Heart left ventricle (tissue), 16 donors: ENCODE data around the gene VKORC1. TPM values are rescaled to one million over a fixed set of nuclear protein-coding genes. Genes with fewer than 3 reads are reported as not detected.

Experiments used
- ATAC-seq, 4 donors: fragments of 200-7000 bp; cut with Tn5 transposase; one replicate each; pipeline ENCODE4 v1.9.1; 2020 to 2022; ENCODE audit warnings: moderate library complexity in 4 of 4, mild to moderate bottlenecking in 3 of 4, moderate number of reproducible peaks in 1 of 4
- DNase-seq, 5 donors: peaks; one replicate each; pipeline ENCODE4 v3.0.0-alpha.2; 2020
- H3K27ac ChIP-seq, 12 donors: fragments of 200-600 bp; sonication (generic) in 4 of 12; one replicate each; pipeline versions ENCODE4 v1.5.0 to v1.8.0; 2016 to 2022; ENCODE audit warnings: mild to moderate bottlenecking in 2 of 12
- H3K27me3 ChIP-seq, 9 donors: fragments of 200-600 bp; sonication (generic) in 2 of 9; one replicate each; pipeline versions ENCODE4 v1.5.1 to v1.8.0; 2016 to 2022; ENCODE audit warnings: mild to moderate bottlenecking in 3 of 9
- H3K36me3 ChIP-seq, 9 donors: fragments of 200-600 bp; sonication (generic) in 2 of 9; one replicate each; pipeline versions ENCODE4 v1.5.0 to v1.8.0; 2018 to 2022; ENCODE audit warnings: mild to moderate bottlenecking in 2 of 9
- H3K4me1 ChIP-seq, 12 donors: fragments of 200-600 bp; sonication (generic) in 4 of 12; one replicate each; pipeline versions ENCODE4 v1.5.0 to v1.8.0; 2016 to 2022; ENCODE audit warnings: mild to moderate bottlenecking in 3 of 12
- H3K4me3 ChIP-seq, 12 donors: fragments of 200-600 bp; sonication (generic) in 4 of 12; one replicate each; pipeline versions ENCODE4 v1.5.0 to v1.8.0; 2017 to 2022; ENCODE audit warnings: mild to moderate bottlenecking in 9 of 12, moderate library complexity in 4 of 12
- H3K9me3 ChIP-seq, 12 donors: fragments of 200-600 bp; sonication (generic) in 4 of 12; one replicate each; pipeline versions ENCODE4 v1.5.0 to v1.8.0; 2016 to 2022; ENCODE audit warnings: mild to moderate bottlenecking in 1 of 12
- POLR2A ChIP-seq, 2 donors: fragments of 450-650 bp; IDR thresholded peaks; one replicate each; pipeline ENCODE4 v1.6.1; 2017; ENCODE audit warnings: antibody characterized with exemption in 2 of 2, mild to moderate bottlenecking in 2 of 2, moderate library complexity in 2 of 2
- whole genome bisulfite sequencing, 4 donors: extraction: QIAGEN DNeasy Blood & Tissue Kit in 2 of 4; methylation state at CpG; one replicate each; pipeline versions ENCODE4 v1.1.5 to v1.1.7; 2013 to 2018; 5-methylcytosine and 5-hydroxymethylcytosine counted together
- intact Hi-C, 10 donors: fragments of 100-400 bp; cut with DNase I; formaldehyde crosslinking; loops; one replicate each; pipeline versions ENCODE4 v1.11.1 to v1.14.2; 2022
- polyA plus RNA-seq, 2 donors: library from polyadenylated mRNA; stranded (reverse); fragments of 200-250 nt; gene quantifications; one replicate each; pipeline ENCODE4 v1.2.3, GENCODE V29; 2013
- total RNA-seq, 9 donors: library from RNA; depleted of rRNA in 2 of 9; stranded (reverse); fragments of >200 nt in 2 of 9; fragmentation: NEBNext Ultra II Directional in 3 of 9; extraction: Animal tissue kit (Norgen Biotek cat#: 25700) in 3 of 9; gene quantifications; one replicate each; pipeline versions ENCODE4 v1.1.0 to v1.2.4, GENCODE V29; 2016 to 2023
- TF ChIP-seq, protein P1 (sequence below), 12 donors: fragments of 200-600 bp; sonication (generic) in 4 of 12; IDR thresholded peaks; one replicate each; pipeline versions ENCODE4 v1.5.0 to v1.8.0; 2018 to 2022; ENCODE audit warnings: antibody characterized with exemption in 12 of 12, mild to moderate bottlenecking in 5 of 12
- donor health status: ischemic (EF 13 %, LVEDD 7.1; RV severe dilation, severe dysfunction).
- donor health status: healthy with polysubstance abuse.
- donor health status: DM: no; HTN: yes; CAD: no.
- donor health status: DM: no; HTN: no; CAD: no.
- donor health status: ischemic (EF 25% LVEDD 6.9; RV normal size, moderate dysfunction).
- donor health status: ischemic (EF 25% LVEDD 5.7; RV mildly dilated, moderate dysfunction).
- donor health status: healthy.
- donor health status: DM: yes; HTN: yes; CAD: no.
- donor health status: ischemic (EF 35%, LVEDD 5.7; RV mildly dilated, moderate dysfunction).
- donor health status: nonischemic (EF 11% LVEDD 7.7; RV severe dilation, severe dysfunction).
- donor health status: DM: yes; HTN: yes; CAD: no.
- donor health status: PGD.
- donor health status: ischemic (EF 29% LVEDD 5.4; RV normal size, mild dysfunction).
- donor health status: nonischemic (EF 23%, LVEDD 6.1; RV moderate dilation, normal function).

The VKORC1 gene
- total and polyA plus RNA-seq, 11 donors = 25.9 to 134 (median 42.0) TPM

DNA sequence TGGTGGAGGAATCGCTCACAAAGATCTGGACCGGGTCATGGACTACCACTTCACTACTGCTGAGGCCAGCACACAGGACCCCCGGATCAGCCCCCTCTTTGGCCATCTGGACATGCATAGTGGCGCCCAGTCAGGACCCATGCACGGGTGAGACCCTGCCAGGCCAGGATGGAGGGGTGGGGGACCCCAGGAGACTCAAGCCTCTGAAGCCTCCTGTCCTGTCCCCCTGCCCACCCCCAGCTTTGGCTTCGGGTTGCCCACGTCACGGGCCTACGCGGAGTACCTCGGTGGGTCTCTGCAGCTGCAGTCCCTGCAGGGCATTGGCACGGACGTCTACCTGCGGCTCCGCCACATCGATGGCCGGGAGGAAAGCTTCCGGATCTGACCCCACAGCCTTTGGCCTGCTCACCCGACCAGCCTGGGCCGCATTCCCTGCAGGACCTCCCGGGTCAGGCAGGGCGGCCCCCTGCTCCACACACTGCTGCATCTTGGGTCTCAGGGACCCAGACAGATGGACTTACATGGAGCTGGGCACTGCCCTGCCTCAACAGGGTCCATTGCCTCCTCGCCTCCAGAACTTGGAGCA is 17.4 kb upstream of the VKORC1 start:
- Histone ChIP-seq H3K4me3 (no peak overlapping the region), H3K27ac (peak overlapping the region; percentile 67 to 96 (median 82)), H3K9me3 (no peaks in the 10 kb centered on the region), H3K27me3 (no peaks in the 10 kb centered on the region), H3K36me3 (peaks cover 0 to 40% (median 32%) of the 10 kb centered on the region in 9 donors), H3K4me1 (peaks cover 4 to 62% (median 32%) of the 10 kb centered on the region in 12 donors)
- ATAC-seq (no peak), DNase-seq (no peak)
- no peak for TF ChIP-seq POLR2A (IDR thresholded peaks at IDR 0.05)
- intact Hi-C loops = loop anchor here in 2 of 10 donors (10.0 kb wide), 1 partner anchor 333 kb away; the partner anchor contains the start of gene ZNF843 (in 2 of the 2)
- WGBS, 4 donors = 84 to 96% (median 94%) methylated on average over 4 to 23 of the region's 23 CpGs

DNA sequence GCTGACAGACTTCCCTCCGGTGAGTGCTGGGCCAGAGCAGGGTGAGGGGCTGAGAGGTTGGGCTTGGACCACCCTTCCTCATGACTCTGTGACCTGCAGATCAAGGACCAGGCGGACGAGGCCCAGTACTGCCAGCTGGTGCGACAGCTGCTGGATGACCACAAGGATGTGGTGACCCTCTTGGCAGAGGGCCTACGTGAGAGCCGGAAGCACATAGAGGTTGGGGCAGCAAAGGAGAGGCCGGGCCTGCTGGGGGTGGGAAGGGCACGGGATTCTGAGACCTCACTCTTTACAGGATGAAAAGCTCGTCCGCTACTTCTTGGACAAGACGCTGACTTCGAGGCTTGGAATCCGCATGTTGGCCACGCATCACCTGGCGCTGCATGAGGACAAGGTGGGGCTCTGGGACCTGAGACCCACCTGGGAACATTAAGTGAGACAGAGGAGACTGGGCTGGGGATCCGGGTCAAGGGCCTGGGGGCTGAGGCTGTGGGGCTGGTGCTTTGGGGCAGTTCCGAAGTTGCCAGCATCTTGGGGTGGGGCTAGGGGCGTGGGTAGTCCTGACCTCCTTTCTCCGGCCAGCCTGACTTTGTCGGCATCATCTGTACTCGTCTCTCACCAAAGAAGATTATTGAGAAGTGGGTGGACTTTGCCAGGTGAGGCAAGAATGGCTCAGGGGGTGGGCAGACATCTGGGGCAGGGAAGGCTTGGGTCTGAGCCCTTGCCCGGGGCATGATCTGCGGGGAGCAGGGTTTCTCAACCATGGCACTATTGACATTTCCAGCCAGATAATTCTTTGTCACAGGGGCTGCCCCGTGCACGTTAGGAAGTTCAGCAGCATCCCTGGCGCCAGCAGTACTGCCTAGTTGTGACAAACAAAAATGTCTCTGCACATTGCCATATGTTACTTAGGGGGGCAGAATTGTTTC is 15.8 kb upstream of the VKORC1 start:
- WGBS, 4 donors = 87 to 90% (median 90%) methylated on average over 26 of the region's 26 CpGs
- Histone ChIP-seq H3K4me3 (no peak overlapping the region), H3K27me3 (no peaks in the 10 kb centered on the region), H3K36me3 (peaks cover 0 to 40% (median 32%) of the 10 kb centered on the region in 9 donors), H3K9me3 (no peaks in the 10 kb centered on the region), H3K27ac (no peak overlapping the region), H3K4me1 (peaks cover 4 to 65% (median 35%) of the 10 kb centered on the region in 12 donors)
- ATAC-seq (no peak), DNase-seq (no peak)
- intact Hi-C loops = loop anchor here in 2 of 10 donors (10.0 kb wide), 1 partner anchor 334 kb away; the partner anchor contains the start of gene ZNF843 (in 2 of the 2)
- TF ChIP-seq POLR2A (IDR thresholded peaks at IDR 0.05) = no peak
- TF ChIP-seq, protein P1, sequence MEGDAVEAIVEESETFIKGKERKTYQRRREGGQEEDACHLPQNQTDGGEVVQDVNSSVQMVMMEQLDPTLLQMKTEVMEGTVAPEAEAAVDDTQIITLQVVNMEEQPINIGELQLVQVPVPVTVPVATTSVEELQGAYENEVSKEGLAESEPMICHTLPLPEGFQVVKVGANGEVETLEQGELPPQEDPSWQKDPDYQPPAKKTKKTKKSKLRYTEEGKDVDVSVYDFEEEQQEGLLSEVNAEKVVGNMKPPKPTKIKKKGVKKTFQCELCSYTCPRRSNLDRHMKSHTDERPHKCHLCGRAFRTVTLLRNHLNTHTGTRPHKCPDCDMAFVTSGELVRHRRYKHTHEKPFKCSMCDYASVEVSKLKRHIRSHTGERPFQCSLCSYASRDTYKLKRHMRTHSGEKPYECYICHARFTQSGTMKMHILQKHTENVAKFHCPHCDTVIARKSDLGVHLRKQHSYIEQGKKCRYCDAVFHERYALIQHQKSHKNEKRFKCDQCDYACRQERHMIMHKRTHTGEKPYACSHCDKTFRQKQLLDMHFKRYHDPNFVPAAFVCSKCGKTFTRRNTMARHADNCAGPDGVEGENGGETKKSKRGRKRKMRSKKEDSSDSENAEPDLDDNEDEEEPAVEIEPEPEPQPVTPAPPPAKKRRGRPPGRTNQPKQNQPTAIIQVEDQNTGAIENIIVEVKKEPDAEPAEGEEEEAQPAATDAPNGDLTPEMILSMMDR (IDR thresholded peaks at IDR 0.05) = no peak

DNA sequence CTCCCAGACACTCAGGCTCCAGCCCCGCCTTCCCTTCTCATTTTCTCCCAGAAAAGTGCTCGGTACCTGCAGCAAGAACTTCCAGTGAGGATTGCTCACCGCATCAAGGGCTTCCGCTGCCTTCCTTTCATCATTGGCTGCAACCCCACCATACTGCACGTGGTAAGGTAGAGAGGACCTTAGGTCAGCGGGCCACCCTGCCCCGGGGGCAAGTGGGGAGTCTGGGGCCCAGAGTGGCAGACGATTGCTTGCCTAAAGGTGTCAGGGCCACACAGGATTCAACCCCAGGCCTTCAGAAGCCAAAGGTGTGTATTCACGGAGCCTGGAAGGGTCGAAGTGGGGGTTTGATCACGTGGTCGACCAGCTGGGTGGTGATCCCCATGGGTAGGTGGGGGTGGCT is 15.0 kb upstream of the VKORC1 start:
- H3K4me1 ChIP-seq = peaks cover 4 to 60% (median 35%) of the 10 kb centered on the region in 12 donors
- no peaks in the 10 kb centered on the region for H3K27me3 ChIP-seq
- H3K4me3 ChIP-seq = peak overlapping the region in 3 of 12 donors; percentile 67 to 94 (median 89)
- H3K27ac ChIP-seq = peak overlapping the region in 1 of 12 donors; percentile 6
- peaks cover 0 to 40% (median 32%) of the 10 kb centered on the region in 9 donors for H3K36me3 ChIP-seq
- 91 to 94% (median 93%) methylated on average over 12 of the region's 12 CpGs for WGBS, 4 donors
- no peak for DNase-seq
- intact Hi-C loops = loop anchor here in 5 of 10 donors (2.0 to 10.0 kb wide), 3 partner anchors 33 to 335 kb away; partner anchors contain the start of gene ZNF843 (in 2 of the 5)
- no peak for TF ChIP-seq POLR2A (IDR thresholded peaks at IDR 0.05)
- TF ChIP-seq, protein P1 (IDR thresholded peaks at IDR 0.05) = no peak
- no peaks in the 10 kb centered on the region for H3K9me3 ChIP-seq
- ATAC-seq = no peak

DNA sequence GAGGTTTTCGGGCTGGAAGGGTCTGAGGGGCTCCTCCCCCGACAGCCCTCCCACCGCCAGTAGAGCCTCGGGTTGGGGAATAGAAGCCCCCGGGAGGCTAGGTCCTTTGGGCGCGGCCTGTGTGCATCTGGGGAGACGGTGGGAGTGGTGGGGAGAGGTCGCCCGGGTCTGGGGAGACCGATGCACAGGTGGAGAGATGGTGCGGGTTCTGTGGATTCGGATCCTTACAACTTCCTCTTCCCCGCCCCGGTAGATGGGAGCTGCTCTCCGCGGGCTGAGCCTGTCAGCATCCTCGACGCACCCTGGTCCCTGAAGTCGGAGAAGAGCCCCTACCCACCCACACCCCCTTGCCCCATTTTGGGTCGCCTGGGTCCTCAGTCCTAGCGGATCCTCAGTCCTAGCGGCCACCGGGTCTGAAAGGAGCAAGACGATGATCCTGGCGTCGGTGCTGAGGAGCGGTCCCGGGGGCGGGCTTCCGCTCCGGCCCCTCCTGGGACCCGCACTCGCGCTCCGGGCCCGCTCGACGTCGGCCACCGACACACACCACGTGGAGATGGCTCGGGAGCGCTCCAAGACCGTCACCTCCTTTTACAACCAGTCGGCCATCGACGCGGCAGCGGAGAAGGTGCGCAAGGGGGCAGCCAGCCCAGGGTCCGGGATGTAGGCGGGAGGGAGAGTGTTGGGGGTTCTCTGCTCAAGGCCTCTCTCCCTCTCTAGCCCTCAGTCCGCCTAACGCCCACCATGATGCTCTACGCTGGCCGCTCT is 14.4 kb upstream of the VKORC1 start:
- H3K27ac ChIP-seq = peak overlapping the region; percentile 63 to 99 (median 93)
- intact Hi-C loops = loop anchor here in 4 of 10 donors (2.0 to 5.0 kb wide), 2 partner anchors 33 to 34 kb away; no protein-coding TSS in a partner anchor
- no peak for DNase-seq
- no peaks in the 10 kb centered on the region for H3K9me3 ChIP-seq
- no peak for TF ChIP-seq POLR2A (IDR thresholded peaks at IDR 0.05)
- TF ChIP-seq, protein P1 (IDR thresholded peaks at IDR 0.05) = no peak
- ATAC-seq = no peak
- H3K36me3 ChIP-seq = peaks cover 0 to 40% (median 32%) of the 10 kb centered on the region in 9 donors
- peak overlapping the region; percentile 67 to 100 (median 93) for H3K4me3 ChIP-seq
- 38 to 58% (median 43%) methylated on average over 28 to 57 of the region's 57 CpGs for WGBS, 4 donors
- H3K27me3 ChIP-seq = no peaks in the 10 kb centered on the region
- H3K4me1 ChIP-seq = peaks cover 4 to 54% (median 34%) of the 10 kb centered on the region in 12 donors
